Astrocyte of the hippocampus (primary cell): Measurements from ENCODE around the gene ERI2.

ENCODE experiments used
- DNase-seq: peaks from one replicate; pipeline ENCODE4 v3.0.0; 2011; ENCODE audit warnings: low read depth, low spot score

Gene ERI2, protein sequence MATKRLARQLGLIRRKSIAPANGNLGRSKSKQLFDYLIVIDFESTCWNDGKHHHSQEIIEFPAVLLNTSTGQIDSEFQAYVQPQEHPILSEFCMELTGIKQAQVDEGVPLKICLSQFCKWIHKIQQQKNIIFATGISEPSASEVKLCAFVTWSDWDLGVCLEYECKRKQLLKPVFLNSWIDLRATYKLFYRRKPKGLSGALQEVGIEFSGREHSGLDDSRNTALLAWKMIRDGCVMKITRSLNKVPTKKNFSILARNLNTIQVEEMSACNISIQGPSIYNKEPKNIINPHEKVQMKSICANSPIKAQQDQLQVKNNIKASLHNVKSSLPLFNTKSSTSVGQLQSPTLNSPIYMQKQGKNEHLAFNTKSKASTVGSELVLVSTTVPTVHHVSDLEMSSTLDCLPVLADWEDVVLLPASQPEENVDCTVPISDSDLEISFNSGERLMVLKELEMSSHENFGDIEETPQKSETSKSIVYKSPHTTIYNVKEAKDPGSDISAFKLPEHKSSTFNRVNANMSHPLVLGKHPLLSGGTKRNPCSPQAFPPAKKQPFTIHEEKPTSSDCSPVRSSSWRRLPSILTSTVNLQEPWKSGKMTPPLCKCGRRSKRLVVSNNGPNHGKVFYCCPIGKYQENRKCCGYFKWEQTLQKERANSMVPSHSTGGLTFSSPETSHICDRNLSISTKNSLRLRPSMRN

DNA sequence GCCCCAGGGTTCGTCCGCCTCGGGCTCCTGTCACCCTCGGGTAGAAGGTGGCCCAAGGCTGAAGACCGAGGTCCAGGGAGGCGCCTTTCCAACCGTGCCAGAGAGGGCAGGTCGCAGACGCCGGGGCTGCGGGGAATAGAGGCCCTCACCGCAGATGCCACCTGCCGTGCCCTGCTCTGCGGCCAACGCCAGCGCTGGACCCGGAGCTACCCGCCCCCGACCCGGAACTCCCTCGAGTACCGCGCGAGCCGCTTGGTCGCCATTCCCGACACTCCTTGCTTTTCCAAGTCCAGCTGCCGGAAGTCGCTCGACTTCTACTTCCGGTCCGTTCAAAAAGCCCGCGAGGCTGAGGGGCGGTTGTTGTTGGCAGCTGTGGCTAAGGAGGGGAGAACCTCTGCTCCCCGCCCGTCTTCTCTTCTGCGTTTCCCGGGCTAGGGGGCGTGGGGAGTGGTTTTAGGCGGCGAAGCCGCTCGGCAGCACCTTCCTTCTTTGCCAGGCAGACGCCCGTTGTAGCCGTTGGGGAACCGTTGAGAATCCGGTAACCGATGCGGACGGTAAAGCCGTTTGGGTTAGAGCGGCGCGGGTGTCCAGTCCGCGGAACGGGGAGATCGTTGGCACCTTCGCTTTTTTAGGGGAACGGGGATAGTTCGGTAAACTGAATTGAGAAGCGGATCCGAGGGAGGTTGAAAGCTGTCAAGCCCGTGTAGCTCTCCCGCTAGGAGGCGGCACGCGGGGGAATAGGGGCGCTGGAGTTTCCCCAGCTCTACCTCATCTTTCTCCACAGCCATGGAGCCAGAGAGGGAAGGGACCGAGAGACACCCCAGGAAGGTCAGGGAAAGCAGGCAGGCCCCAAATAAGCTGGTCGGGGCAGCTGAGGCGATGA, at the start of gene ERI2, which contains the start of gene REXO5:
Gene ERI2, minus strand, starts transcription at position 305 of the 883 bp plus-strand sequence. Its CDS starts 42 bp downstream, at position 263.
Gene REXO5, plus strand, starts transcription at position 360 of the 883 bp plus-strand sequence. Its CDS starts 427 bp downstream, at position 787.
- DNase-seq, result peak; percentile 97

DNA sequence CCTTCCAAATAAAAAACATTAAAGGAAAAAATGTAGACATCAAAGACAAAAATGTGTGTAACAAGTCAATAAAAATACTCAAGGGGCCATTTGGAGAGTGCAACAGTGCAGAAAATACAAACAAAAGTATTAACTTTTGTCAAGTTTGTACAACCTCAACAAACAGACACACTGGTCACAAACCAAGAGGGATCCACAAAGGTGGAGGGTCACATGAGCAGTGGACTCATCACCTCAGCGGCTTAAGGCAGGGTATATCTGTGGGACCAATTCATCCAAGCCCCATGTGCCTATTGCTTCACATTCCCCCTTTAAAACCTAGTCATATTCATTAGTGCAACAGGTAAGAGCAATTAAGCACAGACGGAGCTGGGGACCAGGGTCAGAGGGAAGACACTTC, 48.7 kb upstream of the ERI2 start:
- DNase-seq, result no peak

DNA sequence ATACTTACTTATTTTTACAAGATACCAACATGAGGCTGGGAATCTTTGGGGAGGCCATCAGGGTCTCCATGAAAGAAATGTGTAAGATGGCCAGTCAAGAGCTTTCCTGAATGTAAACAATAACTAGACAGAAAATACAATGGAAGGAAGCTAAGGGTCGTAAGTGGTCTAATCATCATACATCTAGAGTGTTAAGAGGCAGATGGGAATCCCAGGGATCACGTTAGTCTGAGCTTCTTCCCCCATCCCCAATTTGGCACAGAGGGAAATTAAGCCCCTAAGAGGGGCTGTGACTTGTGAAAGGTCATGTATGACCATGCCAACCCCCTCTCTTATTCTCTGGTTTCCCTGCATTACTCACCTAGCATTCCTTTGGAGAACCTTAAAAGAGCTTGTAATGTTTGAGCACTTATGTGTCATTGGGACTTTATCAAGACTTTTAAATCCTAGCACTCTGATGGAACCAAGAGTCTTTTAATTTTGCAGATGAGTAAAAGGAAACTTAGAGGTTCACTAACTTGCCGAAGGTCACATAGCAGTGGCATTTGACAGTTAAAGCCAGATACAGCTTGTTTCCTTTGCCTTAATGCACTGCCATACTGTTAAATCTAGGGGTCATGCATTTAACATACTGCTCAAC, 47.8 kb upstream of the ERI2 start:
- no peak for DNase-seq

DNA sequence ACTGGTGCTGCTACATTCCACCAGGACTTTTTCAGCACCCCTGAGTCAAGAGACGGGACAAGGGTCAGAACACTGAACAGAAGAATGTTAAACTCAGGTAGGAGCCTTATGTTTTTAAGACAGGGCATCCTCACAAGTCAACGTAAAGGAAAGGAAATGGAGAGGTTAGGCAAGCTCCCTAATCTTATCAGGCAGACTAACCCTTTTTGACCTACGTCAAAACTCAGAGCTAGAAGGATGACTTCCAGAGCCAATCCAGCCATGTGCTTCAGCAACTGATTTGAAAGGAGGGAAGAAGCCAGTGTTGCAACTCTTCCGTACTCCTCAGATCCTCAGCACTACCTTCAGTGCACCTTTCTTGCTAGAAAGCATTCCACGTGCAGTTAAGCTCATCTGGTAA, 46.9 kb upstream of the ERI2 start:
- DNase-seq, result no peak

DNA sequence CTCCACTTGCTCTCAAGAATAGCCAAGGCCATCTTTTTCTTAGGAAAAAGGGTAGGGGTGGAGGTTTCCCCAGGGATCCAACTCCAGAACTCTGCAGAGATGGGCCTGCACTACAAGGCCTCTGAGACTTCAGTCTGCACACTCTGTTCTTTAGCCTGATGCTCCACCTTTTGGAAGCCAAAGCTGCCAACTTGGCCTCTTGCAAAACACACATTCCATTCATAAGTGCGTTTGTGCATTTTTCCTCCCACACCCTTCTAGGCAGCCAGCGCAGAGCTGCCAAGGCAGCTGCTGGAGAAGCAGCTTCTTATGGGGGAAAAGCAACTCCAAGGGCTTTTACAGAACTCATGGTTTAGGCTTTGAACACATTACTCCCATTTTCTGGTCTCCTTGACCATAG, 45.3 kb upstream of the ERI2 start:
- DNase-seq, result peak; percentile 93

DNA sequence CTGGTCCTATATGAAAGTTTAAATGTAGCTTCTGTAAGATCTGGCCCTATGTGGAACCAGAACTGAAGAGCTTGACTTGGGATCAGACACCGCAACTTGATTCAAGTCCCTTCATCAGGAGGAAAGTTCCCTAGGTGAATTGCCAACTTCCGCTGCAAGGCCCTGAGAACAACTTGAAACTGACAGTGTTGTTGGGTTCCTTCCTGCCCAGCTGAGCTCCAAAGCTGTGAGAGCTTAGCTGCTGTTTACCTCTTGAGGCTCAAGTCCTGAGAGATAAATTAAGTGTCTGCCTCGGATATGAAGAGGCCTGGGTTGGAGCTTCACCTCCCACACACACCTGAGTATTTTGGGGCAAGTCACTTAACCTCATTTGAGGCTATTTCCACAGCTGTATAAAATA, 44.7 kb upstream of the ERI2 start:
- no peak for DNase-seq

DNA sequence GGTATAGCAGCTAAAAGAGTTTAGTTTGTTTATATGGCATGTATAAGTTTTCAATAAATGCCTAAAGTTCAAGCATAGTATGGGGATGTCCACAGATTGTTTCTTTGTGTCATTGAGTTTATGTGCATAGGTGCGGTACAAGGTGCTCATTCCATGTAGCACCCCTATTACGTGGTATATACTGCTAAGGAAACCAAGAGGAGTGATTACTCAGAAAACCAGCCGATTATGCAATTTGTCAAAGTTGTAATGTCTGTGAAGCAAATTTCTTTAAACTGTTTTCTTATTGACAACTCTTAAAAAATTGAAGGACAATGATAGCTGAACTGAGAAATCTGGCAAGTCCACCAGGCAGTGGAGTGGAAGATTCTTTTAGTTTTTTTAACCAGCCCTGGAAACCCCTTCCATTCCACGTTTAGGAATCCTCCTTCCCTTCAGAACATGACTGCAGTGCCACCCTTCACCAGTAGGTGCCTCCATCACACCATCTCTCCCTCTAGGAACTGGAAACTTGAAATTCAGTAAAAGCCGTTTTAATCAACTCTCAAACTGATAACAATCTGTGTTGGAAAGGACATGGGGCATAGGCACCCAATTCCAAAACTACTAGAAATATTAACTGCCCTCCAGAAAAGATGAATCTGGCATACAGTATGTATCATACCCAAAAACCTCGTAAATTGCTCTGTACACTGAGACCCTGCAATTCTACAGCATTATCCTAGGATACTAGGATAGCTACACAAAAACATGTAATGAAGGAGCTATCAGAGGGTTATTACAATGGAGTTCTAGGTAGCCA, 43.5 kb upstream of the ERI2 start:
- peak; percentile 82 for DNase-seq

DNA sequence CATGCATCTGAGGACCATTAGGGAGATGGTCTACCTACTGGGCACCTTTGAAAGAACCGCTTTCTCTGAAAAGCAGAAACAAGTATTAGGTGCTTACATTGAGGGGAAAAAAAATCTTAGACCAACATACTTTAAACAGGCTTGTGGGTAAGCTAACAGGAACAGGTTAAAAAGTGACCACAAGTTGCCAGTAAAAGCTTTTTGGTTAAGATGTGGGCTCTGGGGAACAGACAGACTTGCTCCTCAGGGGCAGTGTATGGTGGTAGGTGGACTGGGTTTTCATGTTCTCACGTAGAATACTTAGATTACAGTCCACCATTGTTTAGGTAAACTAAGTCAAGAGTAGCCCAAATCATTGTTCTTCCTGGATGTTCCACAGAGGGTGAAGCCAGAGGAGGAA, 41.3 kb upstream of the ERI2 start:
- DNase-seq, result no peak

DNA sequence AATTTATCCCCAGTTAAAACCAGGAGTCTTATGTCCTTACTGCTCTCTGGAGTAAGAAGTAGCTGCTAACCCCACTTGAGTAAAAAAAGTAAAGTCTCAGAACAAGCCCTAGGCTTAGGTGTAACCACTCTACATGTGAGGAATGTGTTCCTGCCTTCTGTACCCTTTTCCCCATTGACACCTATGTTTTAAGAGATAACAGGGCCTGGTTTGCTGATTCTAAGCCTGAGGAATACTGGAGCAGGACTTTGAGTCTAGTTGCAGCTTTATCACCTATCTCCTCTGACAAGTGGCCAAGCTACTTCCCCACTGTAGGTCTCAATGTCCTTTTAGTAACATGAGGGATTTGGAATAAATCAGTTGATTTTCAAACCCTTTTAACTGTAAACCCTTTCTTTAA, 40.3 kb upstream of the ERI2 start:
- DNase-seq, result no peak

DNA sequence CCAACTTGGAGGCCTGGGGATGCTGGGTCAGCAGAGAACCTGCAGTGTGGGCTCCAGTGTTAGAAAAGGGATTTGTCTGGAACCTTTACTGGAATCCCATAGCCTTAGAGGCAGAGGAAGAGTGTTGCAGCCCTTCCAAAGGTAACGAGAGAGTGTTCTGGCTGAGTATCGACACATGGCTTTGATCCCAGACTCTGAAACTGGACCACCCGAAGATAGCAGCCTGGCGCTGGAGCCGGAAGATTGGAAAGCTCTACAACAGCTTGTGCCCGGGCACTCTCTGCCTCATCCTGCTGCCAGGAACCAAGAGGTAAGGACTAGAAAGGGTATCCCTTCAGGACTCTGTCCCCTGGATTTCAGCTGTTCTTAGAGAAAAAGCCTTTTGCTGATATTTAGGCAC, 39.8 kb upstream of the ERI2 start:
- DNase-seq, result no peak

DNA sequence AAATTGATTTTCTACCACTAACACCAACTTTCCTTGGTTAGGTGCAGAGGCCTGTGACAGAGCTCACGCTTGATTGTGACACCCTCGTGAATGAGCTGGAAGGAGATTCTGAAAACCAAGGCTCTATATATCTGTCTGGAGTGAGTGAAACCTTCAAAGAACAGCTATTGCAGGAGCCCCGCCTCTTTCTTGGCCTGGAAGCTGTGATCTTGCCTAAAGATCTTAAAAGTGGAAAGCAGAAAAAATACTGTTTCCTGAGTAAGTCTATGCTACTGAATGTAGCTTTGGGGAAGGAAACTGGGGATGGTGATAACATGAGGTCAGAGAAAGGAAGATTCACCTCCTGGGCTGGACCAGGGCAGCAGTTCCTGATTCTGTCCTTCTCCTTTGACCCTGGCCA, 38.3 kb upstream of the ERI2 start:
- DNase-seq, result no peak

DNA sequence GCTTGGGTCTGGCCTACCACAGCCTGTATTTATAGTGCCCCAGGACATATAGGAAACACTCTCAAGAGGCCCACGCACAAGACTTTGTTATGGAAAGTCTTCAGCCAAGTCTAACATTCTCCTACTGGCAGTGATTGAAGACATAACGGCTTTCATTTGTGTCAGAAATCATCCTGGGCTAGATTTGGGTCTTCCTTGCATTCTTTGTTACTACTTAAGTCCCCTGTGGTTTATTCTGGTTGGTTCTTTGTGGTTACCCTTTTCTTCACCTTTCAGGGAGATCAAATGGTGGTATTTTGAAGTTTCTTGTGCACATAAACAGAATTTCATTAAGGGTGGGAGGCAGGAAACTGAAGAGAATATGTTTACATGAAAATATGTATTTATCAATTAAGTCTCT, 37.8 kb upstream of the ERI2 start:
- DNase-seq, result peak; percentile 20

DNA sequence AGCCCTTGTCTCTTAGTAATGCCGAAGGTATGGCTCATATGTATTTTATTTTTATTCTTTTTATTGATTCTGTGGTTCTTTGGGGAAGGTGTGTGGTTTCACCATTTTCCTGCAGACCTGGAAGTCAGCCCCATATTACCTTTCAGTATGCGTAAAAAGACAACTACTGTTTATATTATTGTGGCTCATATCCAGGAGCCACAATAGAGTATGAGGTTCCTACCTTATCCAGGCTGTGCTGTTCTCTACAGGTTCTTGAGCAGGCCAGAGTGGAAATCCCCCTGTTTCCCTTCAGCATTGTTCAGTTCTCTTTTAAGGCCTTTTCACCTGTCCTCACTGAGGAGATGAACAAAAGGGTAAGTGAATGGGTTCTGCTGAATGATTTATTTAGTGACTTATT, 33.2 kb upstream of the ERI2 start:
- no peak for DNase-seq

DNA sequence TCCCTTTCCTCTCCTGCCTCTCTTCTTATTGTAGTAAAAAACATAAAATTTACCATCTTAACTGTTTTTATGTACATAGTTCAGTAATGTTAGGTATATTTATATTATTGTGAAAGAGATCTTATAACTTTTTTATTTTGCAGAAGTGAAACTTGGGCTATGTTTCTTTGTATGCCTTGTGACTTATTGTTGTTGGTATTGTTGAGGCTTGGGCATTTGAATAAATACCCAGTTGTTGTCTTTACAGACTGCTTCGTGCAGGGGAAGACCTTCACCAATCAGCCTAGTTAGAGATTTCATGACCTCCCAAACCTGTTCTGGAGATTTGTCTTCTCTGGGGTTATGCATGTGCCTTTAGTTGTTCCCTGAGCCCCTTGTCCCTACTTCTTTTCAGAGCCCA, 32.0 kb upstream of the ERI2 start:
- no peak for DNase-seq

DNA sequence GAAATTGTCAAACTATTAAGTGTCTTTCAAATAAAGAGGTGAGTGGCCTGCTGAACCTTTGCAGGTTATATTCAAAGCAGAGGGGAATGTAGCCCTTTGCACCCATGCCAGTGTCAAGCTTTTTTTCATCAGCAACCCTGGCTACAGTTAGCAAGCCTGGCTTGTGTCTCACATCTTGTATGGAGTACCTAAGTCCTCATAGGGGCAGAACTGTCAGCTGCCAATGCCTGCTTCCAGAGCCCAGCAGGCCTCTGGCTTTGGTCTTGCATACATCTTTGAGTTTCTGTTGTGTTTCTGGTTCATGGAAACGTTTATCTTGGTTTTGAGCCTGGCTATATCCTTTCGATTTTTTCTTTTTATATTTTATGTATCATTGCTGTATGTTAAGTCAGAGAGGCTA, 26.8 kb upstream of the ERI2 start:
- no peak for DNase-seq

DNA sequence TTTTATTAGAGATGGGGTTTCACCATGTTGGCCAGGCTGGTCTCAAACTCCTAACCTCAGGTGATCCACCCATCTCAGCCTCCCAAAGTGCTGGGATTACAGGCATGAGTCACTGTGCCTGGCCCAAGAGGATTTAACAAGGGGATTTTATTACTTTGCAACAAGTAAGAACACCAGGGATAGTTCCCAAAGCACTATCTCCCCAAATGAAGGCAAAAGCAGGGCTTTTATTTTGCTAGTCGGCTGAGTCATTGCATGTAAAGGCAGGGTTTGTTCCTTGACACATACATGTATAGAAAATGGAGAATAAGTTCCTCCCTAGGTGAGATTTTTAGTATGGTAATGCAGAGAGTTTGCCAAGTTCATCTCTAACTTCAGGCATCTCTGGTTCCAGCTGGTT, 24.1 kb upstream of the ERI2 start:
- DNase-seq, result no peak

DNA sequence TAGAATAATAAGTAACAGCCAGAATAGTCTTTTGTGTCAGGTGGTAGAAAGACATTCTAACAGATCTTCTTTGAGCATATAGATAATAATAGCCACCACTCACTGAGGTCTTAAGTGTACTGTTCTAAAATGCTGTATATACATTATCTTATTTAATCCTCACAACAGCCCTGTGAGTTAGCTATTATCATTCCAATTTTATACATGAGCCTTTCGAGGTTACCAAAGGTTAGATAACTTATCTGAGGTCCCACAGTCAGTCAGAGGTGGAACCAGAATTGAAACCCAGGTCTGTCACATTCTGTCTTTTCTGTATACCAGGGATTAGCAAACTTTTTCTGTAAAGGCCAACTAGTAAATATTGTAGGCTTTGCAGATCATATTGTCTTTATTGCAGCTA, 23.3 kb upstream of the ERI2 start:
- DNase-seq, result no peak

DNA sequence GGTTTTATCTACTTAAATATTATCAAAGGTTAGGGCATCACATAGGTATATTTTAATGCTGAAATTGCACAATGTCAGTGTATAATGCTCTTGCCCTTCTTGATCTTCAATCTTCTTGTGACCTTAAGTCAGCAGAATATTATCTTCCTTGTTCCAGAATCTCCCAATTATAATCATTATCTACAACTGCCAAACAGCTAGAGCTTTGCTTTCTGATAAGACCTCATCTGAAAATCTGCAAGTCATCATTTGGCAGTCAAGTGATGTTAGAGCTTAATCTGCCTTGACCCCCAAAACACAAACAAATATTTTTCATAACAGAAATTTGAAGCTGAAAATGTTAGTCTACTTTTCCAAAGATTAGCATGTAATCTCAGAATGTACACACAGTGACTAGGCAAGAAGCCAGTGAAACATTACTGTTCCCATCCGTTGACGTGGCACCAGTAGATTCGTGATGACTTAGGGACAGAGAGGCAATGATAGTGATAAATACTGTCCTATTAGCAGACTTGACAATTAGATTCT, 19.8 kb upstream of the ERI2 start:
- DNase-seq, result no peak

DNA sequence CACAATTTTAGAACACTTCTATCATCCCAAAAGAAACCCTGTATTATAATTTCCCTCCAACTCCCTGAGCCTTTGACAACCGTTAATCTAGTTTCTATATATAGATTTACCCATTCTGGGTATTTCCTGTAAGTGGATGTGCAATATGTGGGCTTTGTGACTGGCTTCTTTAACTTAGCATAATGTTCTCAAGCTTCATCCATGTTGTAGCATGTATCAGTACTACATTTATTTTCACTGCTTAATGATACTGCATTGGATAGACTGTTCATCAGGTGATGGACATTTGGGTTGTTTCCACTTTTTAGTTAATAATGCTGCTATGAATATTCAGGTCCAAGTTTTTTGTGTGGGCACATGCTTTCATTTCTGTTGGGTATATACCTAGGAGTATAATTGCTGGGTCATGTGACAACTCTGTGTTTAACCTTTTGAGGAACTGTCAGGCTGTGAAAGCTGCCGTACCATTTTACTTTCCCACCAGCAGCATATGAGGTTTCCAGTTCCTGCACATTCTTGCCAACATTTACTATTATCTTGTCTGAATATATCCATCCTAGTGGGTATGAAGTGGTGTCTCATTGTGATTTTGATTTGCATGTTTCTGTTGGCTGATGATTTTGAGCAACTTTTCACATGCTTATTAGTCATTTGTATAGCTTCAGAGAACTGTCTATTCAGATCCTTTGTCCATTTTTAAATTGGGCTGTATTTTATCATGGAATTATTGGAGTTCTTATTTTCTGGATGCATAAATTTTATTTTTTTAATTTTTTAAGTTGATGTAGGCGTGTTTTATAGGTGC, 16.5 kb upstream of the ERI2 start:
- no peak for DNase-seq

DNA sequence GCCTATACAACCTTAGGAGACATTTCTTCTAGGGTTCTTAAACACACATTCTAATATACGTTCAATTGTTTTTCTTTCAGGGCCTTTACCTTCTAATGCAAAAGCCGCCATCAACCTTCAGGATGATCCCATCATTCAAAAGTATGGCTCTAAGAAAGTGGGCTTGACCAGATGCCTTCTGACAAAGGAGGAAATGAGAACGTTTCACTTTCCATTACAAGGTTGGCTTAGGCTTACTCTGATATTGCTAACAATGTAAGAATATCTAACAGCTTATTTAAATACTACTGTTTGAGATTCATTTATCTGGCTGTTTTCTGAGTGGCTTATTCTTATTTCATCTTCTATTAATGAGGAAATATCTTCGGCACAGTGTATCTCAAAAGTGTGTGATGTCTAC, 15.4 kb upstream of the ERI2 start:
- DNase-seq, result no peak
